Left lung (tissue), 10 donors: ENCODE data around the gene F2RL3. TPM values are rescaled to one million over a fixed set of nuclear protein-coding genes. Genes with fewer than 3 reads are reported as not detected.
"Not testable (repeated sequence)": the region's sequence is repeated elsewhere in the genome, so short reads cannot be mapped to it uniquely, and the experiment has no call there.

Experiments
- ATAC-seq: fragments of 200-7000 bp; cut with Tn5 transposase; one replicate; pipeline ENCODE4 v1.9.1; 2020; ENCODE audit warnings: moderate library complexity
- DNase-seq, 4 donors: peaks; one replicate each; pipeline ENCODE4 v3.0.0-alpha.2; 2013 to 2020
- H3K27ac ChIP-seq, 2 donors: fragments of 200-600 bp; sonication (generic) in 1 of 2; one replicate each; pipeline versions ENCODE4 v1.5.0 to v1.8.0; 2020 to 2021
- H3K27me3 ChIP-seq, 2 donors: fragments of 200-600 bp; sonication (generic) in 1 of 2; one replicate each; pipeline versions ENCODE4 v1.5.0 to v1.8.0; 2020 to 2021
- H3K36me3 ChIP-seq, 2 donors: fragments of 200-600 bp; sonication (generic) in 1 of 2; one replicate each; pipeline versions ENCODE4 v1.5.0 to v1.8.0; 2020 to 2021
- H3K4me1 ChIP-seq, 2 donors: fragments of 200-600 bp; one replicate each; pipeline ENCODE4 v1.8.0; 2021
- H3K4me3 ChIP-seq, 2 donors: fragments of 200-600 bp; sonication (generic) in 1 of 2; one replicate each; pipeline versions ENCODE4 v1.5.0 to v1.8.0; 2020 to 2021; ENCODE audit warnings: mild to moderate bottlenecking in 1 of 2
- H3K9me3 ChIP-seq, 2 donors: fragments of 200-600 bp; sonication (generic) in 1 of 2; one replicate each; pipeline versions ENCODE4 v1.5.0 to v1.8.0; 2020 to 2021
- CTCF ChIP-seq, 2 donors: fragments of 200-600 bp; sonication (generic) in 1 of 2; IDR thresholded peaks; one replicate each; pipeline versions ENCODE4 v1.5.0 to v1.8.0; 2021; ENCODE audit warnings: antibody characterized with exemption in 2 of 2
- intact Hi-C, 2 donors: fragments of 100-400 bp; cut with DNase I; formaldehyde crosslinking; loops; one replicate each; pipeline versions ENCODE4 v1.11.2 to v1.14.2; 2022
- polyA plus RNA-seq, 6 donors: library from polyadenylated mRNA; unstranded; fragments of 120-200 nt; gene quantifications; one replicate each; pipeline ENCODE4 v1.2.1, GENCODE V29; 2013; ENCODE audit not compliant: insufficient read length in 6 of 6
- total RNA-seq, 2 donors: library from RNA; stranded (reverse); fragmentation: NEBNext Ultra II Directional; extraction: Animal tissue kit (Norgen Biotek cat#: 25700); gene quantifications; one replicate each; pipeline ENCODE4 v1.2.1, GENCODE V29; 2021
- donor health status: DM: no; HTN: yes; CAD: no.
- donor health status: DM: no; HTN: no; CAD: no.

F2RL3 gene
- total and polyA plus RNA-seq, 8 donors, result 0.63 to 14.8 (median 1.4) TPM

DNA sequence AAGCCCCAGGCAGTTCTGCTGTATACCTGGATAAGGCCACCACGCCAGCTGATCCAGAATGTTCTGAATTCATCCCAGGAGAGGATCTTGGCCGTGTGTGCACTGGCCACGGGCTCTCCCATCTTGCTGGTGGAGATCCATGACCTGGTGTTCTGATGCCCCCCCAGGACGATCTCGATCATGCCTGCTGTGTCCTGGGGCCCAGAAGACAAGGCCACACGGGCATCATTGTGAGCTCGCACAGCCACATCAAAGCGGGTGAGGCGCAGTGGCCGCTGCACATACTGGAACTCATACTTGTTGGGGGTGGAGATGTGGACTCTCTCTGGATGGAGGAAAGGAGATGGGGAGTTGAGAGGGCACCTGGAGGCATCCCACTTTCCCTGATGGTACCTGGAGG lies 40.1 kb downstream of the F2RL3 start:
- H3K4me3 ChIP-seq, result no peak overlapping the region
- H3K27me3 ChIP-seq, result no peaks in the 10 kb centered on the region
- no peaks in the 10 kb centered on the region for H3K4me1 ChIP-seq
- peaks cover 0 to 16% of the 10 kb centered on the region in 2 donors for H3K9me3 ChIP-seq
- no peak for ATAC-seq
- no peak overlapping the region for H3K27ac ChIP-seq
- DNase-seq, result no peak
- H3K36me3 ChIP-seq, result no peaks in the 10 kb centered on the region
- no peak for TF ChIP-seq CTCF (IDR thresholded peaks at IDR 0.05)
- intact Hi-C loops, result no loop called here

- peaks cover 0 to 30% of the 10 kb centered on the region in 2 donors for H3K9me3 ChIP-seq
- H3K4me1 ChIP-seq, result no peaks in the 10 kb centered on the region
- H3K27me3 ChIP-seq, result no peaks in the 10 kb centered on the region
- DNase-seq (no peak), ATAC-seq (no peak)
- H3K27ac ChIP-seq, result no peak overlapping the region
- no peak for TF ChIP-seq CTCF (IDR thresholded peaks at IDR 0.05)
- H3K4me3 ChIP-seq, result no peak overlapping the region
- intact Hi-C loops, result no loop called here
- no peaks in the 10 kb centered on the region for H3K36me3 ChIP-seq
Measured at GRCh38 chr19:16930753-16931152, 42.0 kb downstream of the F2RL3 start.

GRCh38 chr19:16931306-16931705 lies 42.5 kb downstream of the F2RL3 start:
- TF ChIP-seq CTCF (IDR thresholded peaks at IDR 0.05), result no peak
- H3K27ac ChIP-seq, result no peak overlapping the region
- H3K9me3 ChIP-seq, result peaks cover 0 to 33% of the 10 kb centered on the region in 2 donors
- intact Hi-C loops, result no loop called here
- no peak overlapping the region for H3K4me3 ChIP-seq
- ATAC-seq (no peak), DNase-seq (no peak)
- no peaks in the 10 kb centered on the region for H3K4me1 ChIP-seq
- no peaks in the 10 kb centered on the region for H3K27me3 ChIP-seq
- H3K36me3 ChIP-seq, result no peaks in the 10 kb centered on the region

GRCh38 chr19:16934489-16934888 lies 45.7 kb downstream of the F2RL3 start:
- ATAC-seq (no peak), DNase-seq (no peak)
- H3K9me3 ChIP-seq, result peaks cover 0 to 33% of the 10 kb centered on the region in 2 donors
- H3K27ac ChIP-seq, result no peak overlapping the region
- H3K4me1 ChIP-seq, result no peaks in the 10 kb centered on the region
- H3K27me3 ChIP-seq, result no peaks in the 10 kb centered on the region
- H3K36me3 ChIP-seq, result no peaks in the 10 kb centered on the region
- intact Hi-C loops, result no loop called here
- TF ChIP-seq CTCF (IDR thresholded peaks at IDR 0.05), result no peak
- no peak overlapping the region for H3K4me3 ChIP-seq

DNA sequence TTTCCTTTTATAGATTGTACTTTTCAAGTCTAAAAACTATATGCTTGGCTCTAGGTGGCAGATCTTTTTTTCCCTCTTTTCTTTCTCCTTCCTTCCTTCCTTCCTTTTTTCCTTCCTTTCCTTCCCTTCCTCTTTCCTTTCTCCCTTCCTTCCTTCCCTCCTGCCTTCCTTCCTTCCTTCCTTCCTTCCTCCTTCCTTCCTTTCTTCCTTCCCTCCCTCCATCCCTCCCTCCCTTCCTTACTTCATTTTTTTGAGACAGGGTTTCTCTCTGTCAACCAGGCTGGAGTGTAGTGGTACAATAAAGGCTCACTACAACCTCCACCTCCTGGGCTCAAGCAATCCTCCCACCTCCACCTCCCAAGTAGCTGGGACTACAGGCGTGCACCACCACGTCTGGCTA lies 48.1 kb downstream of the F2RL3 start:
- Histone ChIP-seq H3K4me1 (no peaks in the 10 kb centered on the region), H3K27me3 (no peaks in the 10 kb centered on the region), H3K36me3 (no peaks in the 10 kb centered on the region), H3K9me3 (peaks cover 0 to 30% of the 10 kb centered on the region in 2 donors), H3K27ac (no peak overlapping the region), H3K4me3 (no peak overlapping the region)
- DNase-seq, result no peak
- intact Hi-C loops, result no loop called here
- no peak for TF ChIP-seq CTCF (IDR thresholded peaks at IDR 0.05)
- ATAC-seq, result no peak

- H3K9me3 ChIP-seq, result peaks cover 0 to 30% of the 10 kb centered on the region in 2 donors
- H3K4me1 ChIP-seq, intact Hi-C loops, H3K27ac ChIP-seq, ATAC-seq, DNase-seq, H3K27me3 ChIP-seq, H3K4me3 ChIP-seq, H3K36me3 ChIP-seq: not testable (repeated sequence)
Measured at GRCh38 chr19:16937796-16938195, 49.0 kb downstream of the F2RL3 start.
